ENCODE data around the gene CFD.
"Not testable (repeated sequence)": the region's sequence is repeated elsewhere in the genome, so short reads cannot be mapped to it uniquely, and the experiment has no call there.

CFD gene

GRCh38 chr19:827314-827709, 32.2 kb upstream of the CFD start:
- DNase-seq: no peak

GRCh38 chr19:827710-828321, 31.6 kb upstream of the CFD start, which contains the start of gene AZU1:
TSS of gene AZU1 (plus strand) at chr19:827837. CDS start at chr19:827847, 10 bp downstream.
- DNase-seq: no peak

- no peak for DNase-seq
These were observed 30.2 kb upstream of the CFD start for GRCh38 chr19:829129-829758.

- DNase-seq: no peak
These were observed 27.8 kb upstream of the CFD start for GRCh38 chr19:831407-832369.

- no peak for DNase-seq
These were observed 25.2 kb upstream of the CFD start for GRCh38 chr19:834216-834615.

GRCh38 chr19:835210-835810, 24.2 kb upstream of the CFD start:
- no peak for DNase-seq

GRCh38 chr19:840519-841206, 18.8 kb upstream of the CFD start, which contains the start of gene PRTN3:
TSS of gene PRTN3 (plus strand) at chr19:840999. CDS start at chr19:841009, 10 bp downstream.
- DNase-seq: no peak

GRCh38 chr19:842802-843179, 16.7 kb upstream of the CFD start:
- not testable (repeated sequence) for DNase-seq

- DNase-seq: no peak
These were observed 16.2 kb upstream of the CFD start for GRCh38 chr19:843180-843835.

GRCh38 chr19:843836-844545, 15.5 kb upstream of the CFD start:
- DNase-seq: no peak

- no peak for DNase-seq
These were observed 14.9 kb upstream of the CFD start for GRCh38 chr19:844546-844971.

GRCh38 chr19:845707-846521, 13.6 kb upstream of the CFD start:
- no peak for DNase-seq

- no peak for DNase-seq
These were observed 11.0 kb upstream of the CFD start for GRCh38 chr19:848386-848921.

- not testable (repeated sequence) for DNase-seq
These were observed 10.3 kb upstream of the CFD start for GRCh38 chr19:849195-849594.

- no peak for DNase-seq
These were observed 9.1 kb upstream of the CFD start for GRCh38 chr19:850221-850978.

- no peak for DNase-seq
These were observed 8.5 kb upstream of the CFD start for GRCh38 chr19:850979-851335.

- no peak for DNase-seq
These were observed 7.1 kb upstream of the CFD start, which contains the start of gene ELANE for GRCh38 chr19:852136-853013. TSS of gene ELANE (plus strand) at chr19:852303. CDS start at chr19:852329, 26 bp downstream.

- DNase-seq: no peak
These were observed 6.4 kb upstream of the CFD start for GRCh38 chr19:853014-853585.

Data from NCI-H1436 (cell line).